PC-9 (cell line): Measurements from ENCODE around the gene ETNK1.

ENCODE experiments used
- CTCF ChIP-seq: fragments of 200-600 bp; sonication (generic); conservative IDR thresholded peaks from 2 replicates; pipeline ENCODE4 v1.6.1; 2017; ENCODE audit warnings: mixed run types, antibody characterized with exemption, mild to moderate bottlenecking, moderate library complexity
- EZH2 ChIP-seq: fragments of 200-600 bp; sonication (generic); IDR thresholded peaks from 2 replicates; pipeline ENCODE4 v1.8.0; 2017; ENCODE audit warnings: antibody characterized with exemption, low read depth

- TF ChIP-seq CTCF (no peak), EZH2 (no peak)
Observed at GRCh38 chr12:22719745-22720144, 94.8 kb downstream of the ETNK1 start.
